Caco-2 (cell line): ENCODE results near the gene SH3BP1. TPM values are rescaled to one million over a fixed set of nuclear protein-coding genes. Genes with fewer than 3 reads are reported as not detected.

ENCODE experiments used
- BruUV-seq: library from RNA; stranded (reverse); fragments of 400-500 nt; replicated peaks from 2 replicates; lab custom pipeline; 2021; lab: Mats Ljungman, UMichigan
- CTCF ChIA-PET: fragments of 300-600 bp; sonication (Branson Sonifier 250); formaldehyde crosslinking; loops from one replicate; lab custom pipeline; 2022; ENCODE audit warnings: antibody characterized with exemption; lab: Charles Lee
- POLR2A ChIA-PET: fragments of 300-600 bp; sonication (Branson Sonifier 250); formaldehyde crosslinking; loops from one replicate; lab custom pipeline; 2022; ENCODE audit warnings: antibody characterized with exemption; lab: Charles Lee
- DNase-seq, 2 experiments: peaks; one replicate each; pipeline versions ENCODE4 v3.0.0 to v3.0.0-alpha.2; 2020 to 2022
- H3K27me3 ChIP-seq: replicated peaks from 2 replicates; pipeline ENCODE4 v1.6.0; 2011; ENCODE audit warnings: low read length; ENCODE audit not compliant: control insufficient read depth, insufficient read depth
- H3K36me3 ChIP-seq: 2 replicates; pipeline ENCODE4 v1.5.1; 2011; ENCODE audit warnings: low read length; ENCODE audit not compliant: control insufficient read depth, insufficient read depth
- H3K4me1 ChIP-seq: fragments of 250-450 bp; sonication (Bioruptor Pico); 2 replicates; pipeline ENCODE4 v1.5.1; 2020; ENCODE audit warnings: mild to moderate bottlenecking
- H3K4me3 ChIP-seq: 2 replicates; pipeline ENCODE4 v1.5.1; 2011; ENCODE audit warnings: low read depth, mild to moderate bottlenecking, control low read depth, low read length
- H3K9me3 ChIP-seq: fragments of 250-450 bp; sonication (Bioruptor Pico); 2 replicates; pipeline ENCODE4 v1.5.1; 2020; ENCODE audit warnings: mild to moderate bottlenecking, moderate library complexity
- H3K27ac Mint-ChIP-seq: one replicate; pipeline ENCODE4 v1.8.0; 2022; ENCODE audit warnings: mixed read lengths; ENCODE audit not compliant: unreplicated experiment
- H3K27me3 Mint-ChIP-seq: one replicate; pipeline ENCODE4 v1.8.0; 2022; ENCODE audit warnings: mixed read lengths; ENCODE audit not compliant: insufficient read depth, unreplicated experiment
- H3K36me3 Mint-ChIP-seq: one replicate; pipeline ENCODE4 v1.8.0; 2022; ENCODE audit warnings: mild to moderate bottlenecking, mixed read lengths; ENCODE audit not compliant: insufficient read depth, unreplicated experiment
- H3K4me1 Mint-ChIP-seq: one replicate; pipeline ENCODE4 v1.8.0; 2022; ENCODE audit warnings: low read depth, mixed read lengths; ENCODE audit not compliant: unreplicated experiment
- H3K4me3 Mint-ChIP-seq: one replicate; pipeline ENCODE4 v1.8.0; 2022; ENCODE audit warnings: mild to moderate bottlenecking, moderate library complexity, mixed read lengths; ENCODE audit not compliant: unreplicated experiment
- H3K9me3 Mint-ChIP-seq: one replicate; pipeline ENCODE4 v1.8.0; 2022; ENCODE audit warnings: mixed read lengths; ENCODE audit not compliant: unreplicated experiment
- intact Hi-C: fragments of 100-400 bp; cut with micrococcal nuclease; formaldehyde crosslinking; loops from one replicate; pipeline ENCODE4 v1.10.0; 2022; ENCODE audit not compliant: unreplicated experiment
- total RNA-seq: library from RNA; stranded (reverse); gene quantifications from 2 replicates; pipeline ENCODE4 v1.2.3, GENCODE V29; 2022
- TF ChIP-seq, protein P1 (sequence below), 2 experiments: fragments of 200-600 bp in 1 of 2; IDR thresholded peaks; 1 replicate in 1 of 2; 2 replicates in 1 of 2; pipeline versions ENCODE4 v1.5.1 to v1.8.0; 2011 to 2022; ENCODE audit warnings: antibody characterized with exemption in 1 of 2, control low read depth in 1 of 2, inconsistent platforms in 1 of 2, low read depth in 1 of 2, low read length in 1 of 2, mild to moderate bottlenecking in 1 of 2, moderate library complexity in 1 of 2; ENCODE audit not compliant: insufficient read depth in 1 of 2, severe bottlenecking in 1 of 2, unreplicated experiment in 1 of 2

The SH3BP1 gene
- total RNA-seq, 1 experiment from 2014 or later, result 19.8 TPM

DNA sequence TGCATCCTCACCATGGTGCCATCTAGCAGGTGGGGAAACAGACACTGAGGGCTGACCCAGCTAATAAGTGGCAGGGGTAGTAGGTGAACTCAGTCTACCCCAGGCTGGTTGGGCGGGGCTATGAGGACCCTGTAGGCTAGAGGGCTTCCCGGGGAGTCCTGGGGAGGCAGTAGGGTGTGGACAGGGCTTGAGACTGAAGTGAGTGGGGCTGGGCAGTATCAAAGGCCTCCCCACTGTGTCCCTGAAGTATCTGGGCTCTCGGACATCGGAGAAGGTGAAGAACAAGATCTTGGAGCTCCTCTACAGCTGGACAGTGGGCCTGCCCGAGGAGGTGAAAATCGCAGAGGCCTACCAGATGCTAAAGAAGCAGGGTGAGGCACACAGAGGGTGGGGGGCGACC is 19.5 kb upstream of the SH3BP1 start:
- no peak overlapping the region for H3K4me3 ChIP-seq
- H3K27ac Mint-ChIP-seq, result no peak overlapping the region
- H3K27me3 ChIP-seq, result no peaks in the 10 kb centered on the region
- ChIA-PET POLR2A (no interaction called here), CTCF (interaction anchor here (0.8 to 2.1 kb wide), 2 partner anchors 14 to 23 kb away, joined by 4 to 5 read pairs; no protein-coding TSS in a partner anchor)
- no peaks in the 10 kb centered on the region for H3K9me3 Mint-ChIP-seq
- no peaks in the 10 kb centered on the region for H3K4me1 ChIP-seq
- H3K4me1 Mint-ChIP-seq, result no peaks in the 10 kb centered on the region
- no peaks in the 10 kb centered on the region for H3K27me3 Mint-ChIP-seq
- intact Hi-C loops, result loop anchor here (5.0 kb wide), 1 partner anchor 172 kb away; no protein-coding TSS in a partner anchor
- TF ChIP-seq, protein P1, sequence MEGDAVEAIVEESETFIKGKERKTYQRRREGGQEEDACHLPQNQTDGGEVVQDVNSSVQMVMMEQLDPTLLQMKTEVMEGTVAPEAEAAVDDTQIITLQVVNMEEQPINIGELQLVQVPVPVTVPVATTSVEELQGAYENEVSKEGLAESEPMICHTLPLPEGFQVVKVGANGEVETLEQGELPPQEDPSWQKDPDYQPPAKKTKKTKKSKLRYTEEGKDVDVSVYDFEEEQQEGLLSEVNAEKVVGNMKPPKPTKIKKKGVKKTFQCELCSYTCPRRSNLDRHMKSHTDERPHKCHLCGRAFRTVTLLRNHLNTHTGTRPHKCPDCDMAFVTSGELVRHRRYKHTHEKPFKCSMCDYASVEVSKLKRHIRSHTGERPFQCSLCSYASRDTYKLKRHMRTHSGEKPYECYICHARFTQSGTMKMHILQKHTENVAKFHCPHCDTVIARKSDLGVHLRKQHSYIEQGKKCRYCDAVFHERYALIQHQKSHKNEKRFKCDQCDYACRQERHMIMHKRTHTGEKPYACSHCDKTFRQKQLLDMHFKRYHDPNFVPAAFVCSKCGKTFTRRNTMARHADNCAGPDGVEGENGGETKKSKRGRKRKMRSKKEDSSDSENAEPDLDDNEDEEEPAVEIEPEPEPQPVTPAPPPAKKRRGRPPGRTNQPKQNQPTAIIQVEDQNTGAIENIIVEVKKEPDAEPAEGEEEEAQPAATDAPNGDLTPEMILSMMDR (IDR thresholded peaks at IDR 0.05; ENCODE audit: insufficient read depth in 1 of 2, low read depth in 1 of 2, low read length in 1 of 2, severe bottlenecking in 1 of 2, unreplicated experiment in 1 of 2), result no peak
- no TSS peak for BruUV-seq
- H3K36me3 Mint-ChIP-seq, result peaks cover 27% of the 10 kb centered on the region
- no peak for DNase-seq
- H3K36me3 ChIP-seq, result 0 out of 2 replicates have a peak, but pooled peaks cover 2% of the 10 kb centered on the region
- no peak overlapping the region for H3K4me3 Mint-ChIP-seq
- H3K9me3 ChIP-seq, result no peaks in the 10 kb centered on the region

DNA sequence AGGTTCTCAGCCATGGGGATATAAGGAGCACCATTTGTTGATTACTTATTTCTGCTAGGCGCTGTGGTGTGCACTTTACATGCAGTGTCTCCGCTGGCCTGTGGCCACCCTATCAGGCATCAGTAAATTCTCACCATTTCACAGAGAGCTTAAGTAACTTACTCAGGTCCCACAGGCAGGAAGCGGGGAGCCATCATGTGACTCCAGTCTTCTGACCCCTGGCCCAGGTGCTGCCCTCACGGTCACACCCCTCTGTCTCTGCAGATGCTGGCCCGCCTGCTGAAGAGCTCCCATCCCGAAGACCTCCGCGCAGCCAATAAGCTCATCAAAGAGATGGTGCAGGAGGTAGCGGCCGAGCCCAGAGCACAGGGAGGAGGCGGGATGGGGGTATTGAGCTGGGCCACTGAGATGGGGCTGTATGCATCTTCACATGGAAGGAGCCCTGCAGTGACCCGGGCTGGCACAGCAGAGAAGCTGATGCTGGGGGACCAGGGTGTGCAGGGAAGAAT is 18.1 kb upstream of the SH3BP1 start:
- Histone ChIP-seq H3K36me3 (no peaks in the 10 kb centered on the region), H3K4me3 (no peak overlapping the region), H3K4me1 (no peaks in the 10 kb centered on the region), H3K27me3 (no peaks in the 10 kb centered on the region), H3K9me3 (no peaks in the 10 kb centered on the region)
- Mint-ChIP-seq H3K27me3 (no peaks in the 10 kb centered on the region), H3K4me1 (no peaks in the 10 kb centered on the region), H3K9me3 (no peaks in the 10 kb centered on the region), H3K36me3 (peaks cover 32% of the 10 kb centered on the region), H3K27ac (no peak overlapping the region), H3K4me3 (no peak overlapping the region)
- DNase-seq, result no peak
- intact Hi-C loops, result loop anchor here (5.0 kb wide), 1 partner anchor 171 kb away; no protein-coding TSS in a partner anchor
- TF ChIP-seq, protein P1 (IDR thresholded peaks at IDR 0.05; ENCODE audit: insufficient read depth in 1 of 2, low read depth in 1 of 2, low read length in 1 of 2, severe bottlenecking in 1 of 2, unreplicated experiment in 1 of 2), result no peak
- ChIA-PET POLR2A (no interaction called here), CTCF (interaction anchor here (1.2 kb wide), 1 partner anchor 10 kb away, joined by 3 read pairs; no protein-coding TSS in a partner anchor)
- no TSS peak for BruUV-seq

DNA sequence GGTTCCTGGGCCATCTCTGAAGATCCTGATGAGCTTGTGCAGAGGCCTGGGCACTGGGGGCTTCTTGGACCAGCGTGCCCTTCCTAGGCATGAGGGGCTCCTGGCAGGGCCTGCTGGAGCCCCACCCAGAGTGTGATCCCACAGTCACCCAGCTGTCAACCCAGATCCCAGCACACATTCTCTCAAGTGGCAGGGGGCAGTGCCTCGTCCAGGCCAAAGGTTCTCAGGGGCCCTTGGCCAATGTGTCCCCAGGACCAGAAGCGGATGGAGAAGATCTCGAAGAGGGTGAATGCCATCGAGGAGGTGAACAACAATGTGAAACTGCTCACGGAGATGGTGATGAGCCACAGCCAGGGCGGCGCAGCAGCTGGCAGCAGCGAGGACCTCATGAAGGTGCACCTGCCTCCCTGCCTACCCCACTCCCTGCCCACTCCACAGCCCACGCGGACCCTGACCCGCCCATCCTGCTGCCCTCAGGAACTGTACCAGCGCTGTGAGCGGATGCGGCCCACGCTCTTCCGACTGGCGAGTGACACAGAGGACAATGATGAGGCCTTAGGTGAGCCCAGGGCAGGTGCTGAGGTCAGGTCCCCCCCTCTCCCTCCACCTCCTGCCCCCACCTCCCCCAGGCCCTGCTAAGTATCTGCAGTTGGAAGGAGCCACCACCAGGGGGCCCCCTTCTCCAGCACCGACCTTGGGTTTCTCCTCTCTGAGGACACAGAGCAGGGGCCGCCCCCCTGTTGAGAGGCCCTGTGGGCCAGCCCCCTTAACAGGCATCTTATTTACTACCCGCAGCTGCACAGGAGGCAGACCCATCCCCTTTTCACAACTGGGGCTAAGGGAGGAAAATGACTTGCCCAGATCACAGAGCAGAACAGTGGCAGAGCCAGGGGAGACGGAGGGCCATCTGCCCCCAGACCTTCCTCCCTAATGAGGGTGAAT is 16.1 kb upstream of the SH3BP1 start:
- Mint-ChIP-seq H3K9me3 (no peaks in the 10 kb centered on the region), H3K36me3 (peaks cover 37% of the 10 kb centered on the region), H3K27ac (no peak overlapping the region), H3K27me3 (no peaks in the 10 kb centered on the region), H3K4me1 (no peaks in the 10 kb centered on the region), H3K4me3 (no peak overlapping the region)
- Histone ChIP-seq H3K27me3 (no peaks in the 10 kb centered on the region), H3K4me3 (no peak overlapping the region), H3K9me3 (no peaks in the 10 kb centered on the region), H3K36me3 (no peaks in the 10 kb centered on the region), H3K4me1 (no peaks in the 10 kb centered on the region)
- peak; percentile 65 to 78 for DNase-seq
- intact Hi-C loops, result loop anchor here (5.0 kb wide), 1 partner anchor 169 kb away; no protein-coding TSS in a partner anchor
- POLR2A ChIA-PET, result no interaction called here
- CTCF ChIA-PET, result no interaction called here
- no TSS peak for BruUV-seq
- TF ChIP-seq, protein P1 (IDR thresholded peaks at IDR 0.05; ENCODE audit: insufficient read depth in 1 of 2, low read depth in 1 of 2, low read length in 1 of 2, severe bottlenecking in 1 of 2, unreplicated experiment in 1 of 2), result peak; percentile 88
